Endothelial cell (in vitro differentiated cells): Measurements from ENCODE around the gene AUTS2. TPM values are rescaled to one million over a fixed set of nuclear protein-coding genes. Genes with fewer than 3 reads are reported as not detected.

Experiments
- DNase-seq: peaks from one replicate; pipeline ENCODE4 v3.0.0; 2021; ENCODE audit warnings: low spot score
- H3K27ac Mint-ChIP-seq: one replicate; pipeline ENCODE4 v1.8.0; 2021; ENCODE audit warnings: mixed read lengths, inconsistent platforms; ENCODE audit not compliant: unreplicated experiment
- H3K27me3 Mint-ChIP-seq: one replicate; pipeline ENCODE4 v1.8.0; 2021; ENCODE audit warnings: mild to moderate bottlenecking, moderate library complexity, mixed read lengths, inconsistent platforms; ENCODE audit not compliant: unreplicated experiment
- H3K36me3 Mint-ChIP-seq: one replicate; pipeline ENCODE4 v1.8.0; 2021; ENCODE audit warnings: mild to moderate bottlenecking, low read depth, mixed read lengths, inconsistent platforms; ENCODE audit not compliant: unreplicated experiment
- H3K4me1 Mint-ChIP-seq: one replicate; pipeline ENCODE4 v1.8.0; 2021; ENCODE audit warnings: mild to moderate bottlenecking, mixed read lengths, inconsistent platforms; ENCODE audit not compliant: unreplicated experiment
- H3K4me3 Mint-ChIP-seq: one replicate; pipeline ENCODE4 v1.8.0; 2021; ENCODE audit warnings: mild to moderate bottlenecking, mixed read lengths, inconsistent platforms; ENCODE audit not compliant: unreplicated experiment
- H3K9me3 Mint-ChIP-seq: one replicate; pipeline ENCODE4 v1.8.0; 2021; ENCODE audit warnings: mixed read lengths, inconsistent platforms; ENCODE audit not compliant: unreplicated experiment
- total RNA-seq: library from RNA; stranded (reverse); fragmentation: NEBNext Ultra II Directional; extraction: Animal tissue kit (Norgen Biotek cat#: 25700); gene quantifications from one replicate; pipeline ENCODE4 v1.2.1, GENCODE V29; 2021; ENCODE audit not compliant: unreplicated experiment
- TF ChIP-seq, protein P1 (sequence below): fragments of 200-600 bp; sonication (generic); IDR thresholded peaks from one replicate; pipeline ENCODE4 v1.5.0; 2021; ENCODE audit warnings: antibody characterized with exemption; ENCODE audit not compliant: unreplicated experiment

Gene AUTS2
- total RNA-seq, 1 donor from 2014 or later: 103 TPM

DNA sequence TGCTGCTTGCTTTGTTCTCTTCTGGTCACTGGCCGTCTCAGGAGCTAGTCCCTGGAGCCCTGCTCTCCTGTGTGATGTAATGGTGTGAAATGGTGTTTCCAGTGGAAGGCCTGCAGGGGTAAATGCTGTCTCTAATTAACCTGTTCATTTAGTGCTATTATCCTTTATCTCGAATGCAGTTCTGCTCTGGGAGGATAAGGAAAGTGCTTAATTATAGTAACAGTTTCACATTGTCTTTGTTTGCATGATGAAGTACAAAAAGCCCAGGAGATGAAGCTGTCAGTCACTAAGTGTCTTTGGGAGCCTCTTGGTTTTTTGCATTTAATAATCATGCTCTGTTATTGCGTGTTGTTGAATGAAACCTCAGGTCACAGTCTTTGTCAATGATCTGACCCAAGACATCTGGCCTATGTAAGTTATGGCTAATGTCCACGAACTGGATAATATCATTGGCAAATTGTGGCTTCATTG, 778.3 kb downstream of the AUTS2 start:
- no peak overlapping the region for H3K27ac Mint-ChIP-seq
- H3K9me3 Mint-ChIP-seq: no peaks in the 10 kb centered on the region
- no peaks in the 10 kb centered on the region for H3K27me3 Mint-ChIP-seq
- TF ChIP-seq, protein P1, sequence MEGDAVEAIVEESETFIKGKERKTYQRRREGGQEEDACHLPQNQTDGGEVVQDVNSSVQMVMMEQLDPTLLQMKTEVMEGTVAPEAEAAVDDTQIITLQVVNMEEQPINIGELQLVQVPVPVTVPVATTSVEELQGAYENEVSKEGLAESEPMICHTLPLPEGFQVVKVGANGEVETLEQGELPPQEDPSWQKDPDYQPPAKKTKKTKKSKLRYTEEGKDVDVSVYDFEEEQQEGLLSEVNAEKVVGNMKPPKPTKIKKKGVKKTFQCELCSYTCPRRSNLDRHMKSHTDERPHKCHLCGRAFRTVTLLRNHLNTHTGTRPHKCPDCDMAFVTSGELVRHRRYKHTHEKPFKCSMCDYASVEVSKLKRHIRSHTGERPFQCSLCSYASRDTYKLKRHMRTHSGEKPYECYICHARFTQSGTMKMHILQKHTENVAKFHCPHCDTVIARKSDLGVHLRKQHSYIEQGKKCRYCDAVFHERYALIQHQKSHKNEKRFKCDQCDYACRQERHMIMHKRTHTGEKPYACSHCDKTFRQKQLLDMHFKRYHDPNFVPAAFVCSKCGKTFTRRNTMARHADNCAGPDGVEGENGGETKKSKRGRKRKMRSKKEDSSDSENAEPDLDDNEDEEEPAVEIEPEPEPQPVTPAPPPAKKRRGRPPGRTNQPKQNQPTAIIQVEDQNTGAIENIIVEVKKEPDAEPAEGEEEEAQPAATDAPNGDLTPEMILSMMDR: no peak
- no peaks in the 10 kb centered on the region for H3K36me3 Mint-ChIP-seq
- H3K4me1 Mint-ChIP-seq: peaks cover 27% of the 10 kb centered on the region
- DNase-seq: no peak
- H3K4me3 Mint-ChIP-seq: no peak overlapping the region

DNA sequence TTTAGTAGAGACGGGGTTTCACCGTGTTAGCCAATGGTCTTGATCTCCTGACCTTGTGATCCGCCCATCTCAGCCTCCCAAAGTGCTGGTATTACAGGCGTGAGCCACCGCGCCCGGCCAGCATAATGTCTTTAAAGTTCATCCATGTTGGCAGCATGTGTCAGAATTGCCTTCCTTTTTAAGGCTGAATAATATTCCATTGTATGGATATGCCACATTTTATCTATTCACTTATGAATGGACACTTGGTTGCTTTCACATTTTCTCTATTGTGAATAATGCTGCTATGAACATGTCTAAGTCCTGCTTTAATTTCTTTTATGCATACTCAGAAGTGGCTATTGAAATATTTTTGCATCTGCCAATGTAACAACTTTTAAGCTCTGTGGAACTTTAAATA, 779.7 kb downstream of the AUTS2 start:
- no peaks in the 10 kb centered on the region for H3K9me3 Mint-ChIP-seq
- H3K27ac Mint-ChIP-seq: no peak overlapping the region
- H3K4me3 Mint-ChIP-seq: no peak overlapping the region
- no peaks in the 10 kb centered on the region for H3K27me3 Mint-ChIP-seq
- H3K4me1 Mint-ChIP-seq: peaks cover 16% of the 10 kb centered on the region
- no peaks in the 10 kb centered on the region for H3K36me3 Mint-ChIP-seq
- DNase-seq: no peak
- TF ChIP-seq, protein P1: no peak

GRCh38 chr7:70379210-70379609, 780.9 kb downstream of the AUTS2 start:
- no peaks in the 10 kb centered on the region for H3K27me3 Mint-ChIP-seq
- no peak for DNase-seq
- no peak overlapping the region for H3K4me3 Mint-ChIP-seq
- H3K4me1 Mint-ChIP-seq: peaks cover 10% of the 10 kb centered on the region
- TF ChIP-seq, protein P1: no peak
- H3K27ac Mint-ChIP-seq: no peak overlapping the region
- no peaks in the 10 kb centered on the region for H3K36me3 Mint-ChIP-seq
- no peaks in the 10 kb centered on the region for H3K9me3 Mint-ChIP-seq

DNA sequence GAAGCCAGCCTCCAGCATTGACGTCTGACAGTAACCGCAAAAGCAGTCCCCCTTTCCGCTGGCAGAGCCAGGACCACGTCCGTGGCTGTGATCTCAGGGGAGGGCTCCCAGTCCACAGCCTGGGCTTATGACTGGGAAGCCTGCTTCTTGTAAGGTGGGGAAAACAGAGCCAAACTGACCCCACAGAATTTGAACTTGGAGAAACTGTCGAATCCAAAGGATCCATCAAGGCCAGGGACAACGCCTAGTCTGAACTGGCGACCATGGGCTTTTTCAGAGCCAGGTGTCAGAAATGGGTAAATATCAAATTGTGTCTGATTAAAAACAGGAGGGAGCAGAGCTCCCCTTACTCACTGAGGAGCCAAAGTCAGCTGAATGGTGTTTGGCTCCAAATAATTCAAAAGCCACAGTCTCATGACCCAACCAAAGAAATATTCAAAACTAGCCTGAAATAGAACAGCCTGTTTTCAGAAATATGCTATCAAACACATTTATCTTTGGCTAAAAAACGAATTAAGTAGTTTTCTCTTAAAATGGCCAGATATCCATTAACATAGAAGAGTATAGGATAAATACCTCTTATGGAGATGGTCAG, 782.2 kb downstream of the AUTS2 start:
- Mint-ChIP-seq H3K4me1 (peaks cover 4% of the 10 kb centered on the region), H3K9me3 (no peaks in the 10 kb centered on the region), H3K27ac (no peak overlapping the region), H3K27me3 (no peaks in the 10 kb centered on the region), H3K36me3 (no peaks in the 10 kb centered on the region), H3K4me3 (no peak overlapping the region)
- TF ChIP-seq, protein P1: no peak
- DNase-seq: no peak

- no peak overlapping the region for H3K4me3 Mint-ChIP-seq
- H3K4me1 Mint-ChIP-seq: no peaks in the 10 kb centered on the region
- no peak overlapping the region for H3K27ac Mint-ChIP-seq
Observed at GRCh38 chr7:70383066-70383782, 784.9 kb downstream of the AUTS2 start.

More at GRCh38 chr7:70383066-70383782, 784.9 kb downstream of the AUTS2 start:
- Mint-ChIP-seq H3K36me3 (no peaks in the 10 kb centered on the region), H3K9me3 (no peaks in the 10 kb centered on the region), H3K27me3 (no peaks in the 10 kb centered on the region)
- no peak for DNase-seq
- TF ChIP-seq, protein P1: no peak
